HG03460 (cell line): ENCODE data around the gene EDIL3.
"Not testable (repeated sequence)": the region's sequence is repeated elsewhere in the genome, so short reads cannot be mapped to it uniquely, and the experiment has no call there.

Experiments used
- ATAC-seq: cut with Tn5 transposase; IDR thresholded peaks from one replicate; pipeline ENCODE4 v1.9.1; 2021; ENCODE audit not compliant: unreplicated experiment

The EDIL3 gene

DNA sequence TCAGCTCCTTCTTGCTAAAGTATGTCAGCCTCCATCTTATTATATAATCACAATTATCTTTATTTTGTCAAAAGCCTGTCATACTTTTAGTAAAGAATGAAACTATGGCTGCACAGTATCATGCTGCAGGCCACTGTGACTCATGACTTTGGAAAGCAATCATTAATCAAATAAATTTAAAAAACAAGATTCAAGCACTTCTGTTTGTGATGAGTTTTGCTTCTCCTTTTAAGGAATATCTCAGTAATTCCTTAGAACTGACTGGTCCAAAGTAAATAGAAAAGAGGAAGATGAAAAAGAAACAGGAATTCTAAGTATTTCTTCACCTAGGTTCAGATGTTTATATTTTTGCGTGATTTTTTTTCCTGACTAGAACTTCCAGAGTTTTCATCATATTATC lies 83.1 kb downstream of the EDIL3 start:
- no peak for ATAC-seq

DNA sequence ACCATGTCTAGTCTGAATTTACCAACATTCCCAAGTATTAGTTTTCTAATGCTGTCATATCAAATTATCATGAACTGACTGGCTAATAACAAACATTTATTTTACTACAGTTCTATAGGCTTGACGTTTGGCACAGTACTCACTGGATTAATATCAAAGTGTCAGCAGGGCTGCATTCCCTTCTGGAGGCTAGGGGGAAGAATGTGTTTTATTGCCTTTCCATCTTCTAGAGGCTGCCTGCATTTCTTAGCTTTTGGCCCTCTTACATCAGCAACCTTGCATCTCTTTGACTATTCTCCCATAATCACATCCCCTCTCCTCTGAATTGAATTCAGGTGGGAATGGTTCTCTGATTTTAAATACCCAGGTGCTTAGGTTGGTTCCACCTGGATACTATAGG lies 84.7 kb downstream of the EDIL3 start:
- ATAC-seq = no peak

DNA sequence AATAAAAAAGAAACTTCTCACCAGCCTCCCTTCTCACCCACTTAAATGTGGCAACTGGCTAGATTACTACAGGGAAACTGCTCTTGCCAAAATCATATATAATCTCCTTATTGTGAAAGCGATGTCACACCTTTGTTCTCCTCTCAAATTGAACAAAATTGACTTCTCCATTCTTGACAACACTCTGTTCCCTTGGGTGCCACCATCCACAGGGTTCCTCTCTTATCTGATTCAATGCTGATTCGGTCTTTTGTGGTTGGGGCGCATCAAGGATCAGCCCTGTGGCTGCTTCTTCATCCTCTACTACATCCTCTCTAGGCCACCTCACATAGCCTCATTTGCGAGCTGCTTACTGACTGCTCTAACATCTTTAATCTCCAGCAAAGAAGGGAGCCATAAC lies 86.1 kb downstream of the EDIL3 start:
- ATAC-seq = no peak

DNA sequence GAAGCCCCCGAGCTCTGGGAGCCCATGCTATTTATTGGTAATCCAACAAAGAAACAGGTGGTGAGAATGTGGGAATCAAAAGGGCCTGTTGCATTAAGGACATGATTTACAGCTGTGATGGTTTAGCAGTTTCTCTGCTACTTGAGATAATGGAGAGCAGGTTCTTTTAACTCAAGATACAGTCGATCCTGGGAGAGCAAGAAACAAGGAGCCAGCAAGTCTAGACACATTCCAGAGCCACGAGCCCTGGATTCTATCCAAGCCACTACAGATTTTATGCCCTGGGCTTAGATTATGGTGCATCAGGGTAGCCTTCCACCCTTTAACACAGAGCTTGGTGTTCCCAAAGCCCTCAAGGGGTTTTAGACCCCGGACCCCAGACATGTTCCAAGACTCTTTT lies 87.0 kb downstream of the EDIL3 start:
- not testable (repeated sequence) for ATAC-seq

DNA sequence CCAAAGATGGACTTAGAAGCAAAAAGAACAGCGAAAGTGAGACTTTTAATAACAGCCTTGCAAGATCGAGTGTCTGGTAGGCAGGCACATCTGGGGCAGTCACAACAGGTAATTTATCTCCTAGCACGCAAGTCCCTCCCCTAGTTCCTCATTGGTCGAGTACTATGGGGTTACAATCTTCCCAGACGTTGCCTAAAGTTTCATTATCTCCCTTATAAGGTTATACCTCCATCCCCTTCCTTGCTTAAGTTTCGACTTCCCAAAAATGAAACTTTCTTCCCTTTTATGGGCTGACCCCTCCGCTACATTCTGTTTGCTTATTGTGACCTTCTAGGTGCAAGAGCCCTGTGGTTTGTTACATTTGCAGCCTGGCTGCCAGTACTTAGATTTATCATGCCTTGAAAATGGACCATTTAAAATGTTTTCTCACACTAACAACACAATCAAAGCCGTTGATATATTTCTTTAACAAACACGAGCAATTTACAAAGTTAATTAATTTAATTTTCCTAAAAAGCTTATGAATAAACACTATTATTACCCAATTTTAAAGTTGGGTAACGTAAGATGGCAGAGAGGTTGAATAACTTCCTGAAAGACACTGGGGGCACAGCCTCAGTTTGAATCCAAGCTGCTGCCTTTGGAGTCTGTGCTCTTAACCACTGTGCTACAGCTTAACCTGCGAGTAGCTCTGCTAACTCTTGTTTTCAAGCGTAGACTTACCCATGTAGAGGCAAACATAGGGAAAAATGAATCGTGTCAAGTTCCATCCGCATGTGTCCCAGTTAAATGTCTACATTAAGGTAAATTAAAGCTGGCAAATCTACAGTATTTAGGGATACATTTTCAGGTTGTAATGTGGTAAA lies 91.7 kb downstream of the EDIL3 start:
- ATAC-seq = no peak

DNA sequence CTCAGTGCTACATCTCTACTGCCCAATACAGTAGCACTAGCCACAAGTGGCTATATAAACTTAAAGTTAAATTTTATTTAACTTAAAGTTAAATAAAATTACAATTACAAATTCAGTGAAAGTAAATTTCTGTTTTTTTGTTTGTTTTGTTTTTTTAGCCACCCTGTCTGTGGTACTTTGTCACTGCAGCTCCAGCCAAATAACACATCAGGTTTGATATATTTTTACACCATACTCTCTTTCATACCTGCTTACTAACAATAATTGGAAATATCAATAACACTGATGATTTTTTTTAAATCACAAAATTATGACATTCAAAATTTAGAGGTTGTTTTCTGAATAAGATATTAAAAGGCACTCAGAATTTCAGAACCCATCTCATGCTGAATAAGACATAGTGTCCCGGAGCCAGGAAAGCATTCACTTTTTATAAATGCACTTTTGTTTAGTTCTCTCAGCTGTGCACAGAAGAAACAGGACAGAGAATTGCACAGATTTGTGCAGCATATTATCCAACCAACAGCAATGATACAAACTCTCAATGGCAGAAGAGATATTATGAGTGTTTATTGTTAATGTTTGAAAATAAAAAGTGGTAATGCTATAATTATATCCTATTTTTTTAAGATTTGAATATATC lies 92.6 kb downstream of the EDIL3 start:
- ATAC-seq = no peak

DNA sequence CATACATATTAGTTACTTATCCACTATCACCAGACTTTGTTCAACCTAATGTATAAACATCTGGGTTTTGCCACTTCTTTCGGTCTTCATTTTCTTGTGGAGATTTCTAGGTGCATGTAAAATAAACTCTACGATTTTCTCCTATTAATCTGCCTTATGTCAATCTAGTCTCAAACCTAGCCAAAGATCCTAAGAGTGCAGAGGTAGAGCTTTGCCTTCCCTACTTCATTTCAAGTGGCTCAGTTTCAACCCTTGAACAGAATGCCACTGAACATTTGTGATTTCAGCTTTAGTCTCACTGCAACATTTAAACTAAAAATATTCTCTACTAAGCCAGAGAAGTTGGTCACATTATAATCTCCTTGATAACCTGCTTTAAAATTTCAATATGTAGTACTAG lies 94.0 kb downstream of the EDIL3 start:
- no peak for ATAC-seq

DNA sequence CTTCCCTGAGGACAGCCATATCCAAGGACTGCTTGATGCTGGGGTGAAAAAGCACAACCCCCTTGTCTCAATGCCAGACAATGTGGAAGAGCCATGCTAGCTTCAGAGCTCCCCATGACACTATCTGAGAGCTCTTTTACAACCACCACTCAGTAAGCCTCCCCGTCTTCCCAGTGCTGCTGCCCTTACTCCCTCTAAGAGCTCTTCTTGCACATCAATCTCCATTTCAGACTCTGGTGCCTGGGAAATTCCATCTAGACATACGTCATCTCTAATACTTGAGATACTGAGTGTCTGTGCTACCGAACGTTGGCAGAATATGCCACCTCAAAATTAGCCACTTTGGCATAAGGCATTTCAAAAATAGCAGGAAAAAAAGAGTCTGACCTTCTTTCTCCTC lies 94.5 kb downstream of the EDIL3 start:
- no peak for ATAC-seq

DNA sequence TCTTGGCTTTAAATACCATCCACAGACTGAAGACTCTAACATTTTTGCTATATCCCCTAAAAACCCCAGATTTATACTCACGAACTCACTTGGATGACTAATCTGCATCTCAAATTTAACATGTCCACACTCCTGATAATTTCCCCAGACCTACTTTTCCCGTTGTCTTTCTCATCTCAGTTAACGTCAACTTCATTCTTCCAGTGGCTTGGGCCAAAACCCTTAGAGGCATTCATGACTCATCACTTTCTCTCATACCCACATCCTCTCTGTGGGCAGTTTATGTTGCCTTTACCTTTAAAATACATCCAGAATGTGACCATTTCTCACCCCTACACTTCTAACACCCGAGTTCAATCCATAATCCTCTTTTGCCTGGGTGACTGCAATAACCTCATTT lies 96.7 kb downstream of the EDIL3 start:
- ATAC-seq = peak; percentile 96

DNA sequence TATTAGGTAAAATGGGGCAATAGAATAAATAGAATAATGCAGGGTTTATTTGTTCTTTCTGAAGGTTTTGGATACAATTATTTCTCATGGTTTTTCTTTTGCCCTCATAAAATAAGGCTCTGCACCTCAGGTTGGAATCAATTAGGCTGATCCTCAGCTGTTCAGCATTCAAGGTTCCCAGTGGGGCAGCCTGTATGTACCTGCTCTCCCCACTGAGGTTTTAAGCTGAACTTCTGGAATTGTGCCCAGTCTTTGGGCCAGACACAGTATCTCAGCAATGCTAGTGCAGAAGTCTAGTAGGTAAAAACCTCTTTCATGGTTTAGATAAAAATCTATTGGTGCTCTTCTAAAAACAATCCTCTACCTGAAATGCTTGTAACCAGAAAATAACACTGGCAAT lies 98.0 kb downstream of the EDIL3 start:
- no peak for ATAC-seq

DNA sequence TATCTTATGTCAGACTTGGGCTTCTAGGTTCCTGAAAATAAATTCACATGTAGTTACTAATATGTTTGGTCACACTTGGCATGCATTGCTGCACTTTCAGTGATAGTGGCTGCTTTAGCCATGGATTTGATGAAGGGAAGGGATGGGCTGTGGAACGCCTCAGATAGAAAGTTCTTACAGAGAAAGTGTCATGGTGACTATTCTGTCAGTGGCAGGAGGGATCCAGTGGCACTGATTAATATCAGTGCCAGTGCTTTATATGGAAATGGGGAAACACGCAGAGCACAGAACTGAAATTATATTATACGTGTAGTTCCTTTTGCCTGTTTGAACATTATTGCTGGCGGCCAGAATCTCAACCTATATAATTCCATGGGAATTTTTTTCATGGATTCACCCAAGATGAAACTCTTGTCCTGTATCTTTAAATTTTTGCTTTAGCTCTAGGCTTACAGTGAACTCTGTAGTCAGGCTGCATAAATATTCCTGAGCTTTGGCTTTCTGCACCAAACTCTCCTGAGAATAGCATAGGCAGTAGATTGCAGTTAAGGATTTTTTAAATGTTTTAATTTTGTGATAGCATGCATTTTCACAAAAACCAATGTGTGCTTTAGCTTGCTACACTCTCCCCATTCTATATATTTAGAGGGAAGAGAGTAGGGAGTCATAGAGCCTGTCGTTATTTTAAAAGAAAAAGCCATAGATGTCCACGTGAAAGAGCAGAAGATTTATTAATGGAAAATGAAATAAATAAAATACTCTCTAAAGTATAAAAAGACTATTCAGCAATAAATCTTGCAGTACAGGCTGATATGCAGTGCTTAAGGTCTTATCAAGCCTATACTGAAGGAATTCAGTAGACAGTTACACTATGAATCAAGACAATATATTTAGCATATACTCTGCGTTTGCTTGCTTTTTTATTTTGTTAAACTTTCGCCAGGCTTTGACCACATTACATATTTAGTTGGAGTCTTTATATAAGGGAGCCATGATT lies 98.7 kb downstream of the EDIL3 start:
- ATAC-seq = no peak

DNA sequence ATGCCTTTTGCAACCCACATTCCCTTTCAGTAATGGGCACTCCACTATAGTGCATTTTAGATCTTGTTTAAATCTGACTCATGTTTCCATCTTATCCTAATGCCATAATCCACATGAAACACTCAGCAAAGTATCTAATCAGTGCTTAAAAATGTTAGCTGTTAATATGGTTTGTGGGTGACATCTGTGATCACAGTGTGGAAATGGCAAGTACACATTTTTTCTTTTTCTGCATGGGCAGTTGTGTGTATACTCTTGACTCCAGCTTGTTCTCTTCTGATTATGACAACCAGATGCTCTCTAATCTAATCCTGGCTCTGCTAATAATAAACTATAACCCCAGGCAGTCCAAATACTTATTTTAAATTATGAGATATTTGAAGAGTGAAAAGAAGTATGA lies 103.3 kb downstream of the EDIL3 start:
- no peak for ATAC-seq

DNA sequence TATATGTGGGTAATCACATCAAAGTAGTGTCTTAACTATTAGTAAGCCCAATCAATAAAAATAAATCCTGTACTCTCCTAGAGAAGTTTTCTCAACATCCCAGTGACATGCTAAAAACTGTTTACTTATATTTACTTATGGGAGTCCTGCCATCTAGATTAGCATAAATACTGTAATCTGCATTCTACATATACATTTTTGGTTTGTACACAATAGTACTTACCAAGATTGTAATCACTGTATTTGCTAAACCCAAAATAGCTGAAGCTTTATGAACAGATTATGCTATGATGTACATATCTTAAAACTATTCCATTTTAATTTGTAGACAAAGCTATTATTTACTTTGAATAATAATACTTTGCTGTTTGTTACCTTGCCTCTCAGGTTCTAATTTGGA lies 105.4 kb downstream of the EDIL3 start:
- no peak for ATAC-seq

DNA sequence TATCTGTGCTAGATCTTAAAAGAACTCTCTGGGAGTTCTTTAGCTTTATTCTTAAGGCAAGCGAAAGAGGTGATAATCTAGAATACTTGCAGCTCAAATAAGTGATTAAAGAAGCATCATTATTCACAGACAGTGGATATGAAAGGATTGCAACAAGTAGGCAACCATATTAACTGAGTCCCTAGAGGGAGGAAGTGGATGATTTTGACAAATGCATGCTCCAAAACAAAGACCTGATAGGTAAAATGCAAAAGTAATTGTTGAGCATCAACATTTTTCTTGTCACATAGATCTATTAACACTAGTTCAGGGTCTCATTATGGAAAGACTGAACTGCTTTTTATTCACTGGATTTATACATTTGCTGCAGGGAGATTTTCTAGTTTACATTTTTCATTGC lies 109.1 kb downstream of the EDIL3 start:
- no peak for ATAC-seq

DNA sequence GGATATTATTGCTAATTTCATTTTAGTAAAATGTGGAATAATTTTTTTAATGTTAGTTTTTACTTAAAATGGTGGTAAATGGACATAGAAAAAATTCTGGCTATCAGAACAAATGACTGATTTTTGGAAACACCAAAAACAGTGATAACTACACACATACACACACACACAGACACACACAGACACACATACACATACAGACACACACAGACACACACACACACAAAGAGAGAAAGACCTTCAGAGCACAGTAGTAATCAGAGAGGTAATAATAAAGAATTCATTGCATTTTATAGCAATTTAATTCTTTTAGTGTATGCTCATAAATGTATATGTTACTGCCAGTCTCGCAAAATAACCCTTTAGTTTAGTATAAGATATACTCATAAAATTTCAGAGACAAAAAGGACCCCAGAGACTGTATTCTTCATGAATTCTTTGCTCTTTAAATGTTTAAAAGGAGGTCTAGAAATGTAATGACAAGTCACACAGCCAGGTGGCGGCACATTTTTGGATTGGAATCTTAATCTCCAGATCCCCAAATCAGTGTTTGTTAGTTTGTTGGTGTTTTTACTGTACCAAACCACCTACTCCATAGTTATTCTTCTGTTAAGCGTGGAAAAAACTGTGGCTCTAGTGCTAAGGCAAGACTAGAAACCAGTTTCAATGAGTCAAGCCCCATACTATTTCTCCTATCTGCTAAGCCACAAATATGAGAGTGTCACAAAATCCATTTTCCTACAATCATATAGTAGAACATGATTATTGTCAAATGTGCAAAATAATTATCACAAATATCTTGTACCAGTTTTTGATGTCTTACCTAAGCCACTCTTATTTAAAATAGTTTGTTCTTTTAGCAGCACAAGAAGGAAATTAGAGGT lies 109.9 kb downstream of the EDIL3 start:
- no peak for ATAC-seq

DNA sequence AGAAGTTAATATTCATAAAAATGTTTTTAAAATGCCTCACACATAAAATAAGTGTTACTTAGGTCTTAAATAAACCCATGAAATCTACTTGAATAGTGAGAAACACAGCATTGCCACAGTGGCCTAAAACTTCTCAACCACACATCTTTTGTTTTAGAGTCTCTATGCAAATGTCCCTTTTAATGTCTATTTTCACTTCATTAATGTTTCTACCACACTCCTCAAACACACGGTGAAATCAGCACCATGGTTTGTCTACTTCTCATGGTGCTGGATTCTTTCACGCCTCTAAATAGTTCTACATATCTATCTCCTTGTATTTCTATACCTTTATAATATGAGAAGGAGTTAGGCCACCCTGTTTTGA lies 111.2 kb downstream of the EDIL3 start:
- ATAC-seq = peak; percentile 73

DNA sequence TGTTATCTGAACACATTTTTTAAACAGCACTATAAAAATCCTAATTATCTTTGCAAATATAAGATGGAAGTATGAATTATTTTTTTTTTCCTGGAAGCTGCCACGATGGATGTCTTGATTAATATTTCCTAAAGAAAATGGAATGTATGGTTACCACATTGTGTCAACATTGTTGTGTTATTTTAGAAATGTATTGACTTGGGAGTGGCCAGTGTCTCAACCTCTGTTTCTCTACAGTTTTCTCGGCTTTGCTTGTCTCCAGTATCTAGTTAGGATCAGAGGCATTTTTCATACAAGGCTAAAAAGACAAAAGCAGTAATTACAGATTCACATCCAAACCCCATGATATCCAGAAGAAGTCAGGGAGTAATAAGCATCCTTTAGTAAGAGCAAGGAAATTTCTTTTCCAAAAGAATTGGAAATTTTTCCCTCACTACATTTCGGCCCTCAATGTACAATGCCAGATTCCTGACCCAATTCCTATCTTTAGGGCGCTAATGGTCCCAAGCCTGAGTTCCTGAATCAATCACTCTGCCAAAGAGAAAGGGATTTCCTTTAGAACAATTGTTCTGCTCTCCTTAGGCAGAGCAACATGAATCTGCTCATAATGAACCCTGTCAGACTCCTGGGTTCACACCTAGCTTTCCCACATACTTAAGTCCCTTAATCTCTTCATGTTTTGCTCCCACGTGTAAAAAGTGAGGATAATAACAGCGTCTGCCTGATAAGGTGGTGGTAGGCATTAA lies 111.7 kb downstream of the EDIL3 start:
- ATAC-seq = peak; percentile 24

DNA sequence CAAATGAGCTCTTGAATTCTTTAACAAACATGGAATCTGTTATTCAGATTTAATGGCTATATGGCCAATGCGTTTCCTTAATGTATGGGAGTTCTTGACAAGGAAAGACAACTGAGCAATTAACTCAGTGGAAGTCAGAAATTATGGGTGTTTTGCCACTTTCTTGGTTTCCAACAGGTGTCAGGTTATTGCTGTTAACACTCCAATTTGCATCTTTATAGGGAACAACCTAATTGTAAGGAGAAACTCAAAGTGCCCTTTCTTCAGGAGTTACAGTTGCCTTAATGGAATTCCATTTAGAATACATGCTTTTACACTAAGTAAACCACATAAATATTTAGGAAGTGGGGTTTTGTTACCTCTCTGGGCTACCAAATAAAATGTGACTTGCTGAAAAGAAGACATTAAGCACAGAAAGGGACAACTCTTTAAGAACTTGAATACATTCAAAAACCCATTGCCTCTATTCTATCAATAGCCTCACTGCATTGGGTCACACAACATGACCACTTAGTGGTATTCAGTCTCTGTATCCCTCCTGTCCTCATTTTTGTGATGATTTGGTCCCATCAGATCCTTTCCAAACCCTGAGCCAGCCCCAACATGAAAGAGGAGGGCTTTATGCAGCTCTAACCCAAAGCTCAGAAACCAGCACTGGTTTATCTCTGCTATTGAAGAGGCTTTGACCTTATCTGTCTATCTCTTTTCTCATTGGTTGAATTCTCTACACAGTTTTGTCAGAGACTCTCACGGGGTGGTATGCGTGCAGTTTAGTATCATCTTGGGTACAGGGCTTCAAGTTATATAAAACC lies 118.7 kb downstream of the EDIL3 start:
- ATAC-seq = no peak

DNA sequence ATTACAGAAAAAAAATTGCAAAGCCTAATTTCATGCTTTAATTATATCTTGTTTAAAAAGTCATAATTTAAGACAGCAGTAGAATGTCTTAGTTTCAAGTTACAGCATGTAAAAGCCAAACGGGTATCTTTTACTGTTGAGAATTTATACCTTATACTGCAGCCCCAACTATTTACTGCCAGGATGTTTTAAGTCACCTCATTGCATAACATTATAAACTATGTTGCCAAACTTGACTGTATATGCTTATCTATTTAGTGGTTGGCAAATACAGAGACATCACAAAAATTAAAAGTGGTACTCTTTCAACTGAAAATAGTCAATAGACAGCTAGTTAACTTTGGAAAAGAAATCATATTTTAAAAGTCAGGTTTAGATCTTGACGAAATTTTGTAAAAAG lies 119.5 kb downstream of the EDIL3 start:
- no peak for ATAC-seq
